ENCODE results near the gene PEX7.
"Not testable (repeated sequence)": the region's sequence is repeated elsewhere in the genome, so short reads cannot be mapped to it uniquely, and the experiment has no call there.

DNA sequence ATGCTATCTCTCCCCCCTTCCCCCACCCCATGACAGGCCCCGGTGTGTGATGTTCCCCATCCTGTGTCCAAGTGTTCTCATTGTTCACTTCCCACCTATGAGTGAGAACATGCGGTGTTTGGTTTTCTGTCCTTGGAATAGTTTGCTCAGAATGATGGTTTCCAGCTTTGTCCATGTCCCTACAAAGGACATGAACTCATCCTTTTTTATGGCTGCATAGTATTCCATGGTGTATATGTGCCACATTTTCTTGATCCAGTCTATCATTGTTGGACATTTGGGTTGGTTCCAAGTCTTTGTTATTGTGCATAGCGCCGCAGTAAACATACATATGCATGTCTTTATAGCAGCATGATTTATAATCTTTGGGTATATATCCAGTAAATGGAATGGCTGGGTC lies 24.1 kb downstream of the PEX7 start:
- TF ChIP-seq, protein P1, sequence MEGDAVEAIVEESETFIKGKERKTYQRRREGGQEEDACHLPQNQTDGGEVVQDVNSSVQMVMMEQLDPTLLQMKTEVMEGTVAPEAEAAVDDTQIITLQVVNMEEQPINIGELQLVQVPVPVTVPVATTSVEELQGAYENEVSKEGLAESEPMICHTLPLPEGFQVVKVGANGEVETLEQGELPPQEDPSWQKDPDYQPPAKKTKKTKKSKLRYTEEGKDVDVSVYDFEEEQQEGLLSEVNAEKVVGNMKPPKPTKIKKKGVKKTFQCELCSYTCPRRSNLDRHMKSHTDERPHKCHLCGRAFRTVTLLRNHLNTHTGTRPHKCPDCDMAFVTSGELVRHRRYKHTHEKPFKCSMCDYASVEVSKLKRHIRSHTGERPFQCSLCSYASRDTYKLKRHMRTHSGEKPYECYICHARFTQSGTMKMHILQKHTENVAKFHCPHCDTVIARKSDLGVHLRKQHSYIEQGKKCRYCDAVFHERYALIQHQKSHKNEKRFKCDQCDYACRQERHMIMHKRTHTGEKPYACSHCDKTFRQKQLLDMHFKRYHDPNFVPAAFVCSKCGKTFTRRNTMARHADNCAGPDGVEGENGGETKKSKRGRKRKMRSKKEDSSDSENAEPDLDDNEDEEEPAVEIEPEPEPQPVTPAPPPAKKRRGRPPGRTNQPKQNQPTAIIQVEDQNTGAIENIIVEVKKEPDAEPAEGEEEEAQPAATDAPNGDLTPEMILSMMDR (conservative IDR thresholded peaks at IDR 0.05; ENCODE audit: low read length): not testable (repeated sequence)
- not testable (repeated sequence) for TF ChIP-seq EZH2phosphoT487 (IDR thresholded peaks at IDR 0.05; ENCODE audit: borderline replicate concordance)

All from Loucy (cell line).